Vagina (tissue), 2 donors: Measurements from ENCODE around the gene EYS.

ENCODE experiments used
- CTCF ChIP-seq, 3 experiments: fragments of 450-650 bp in 2 of 3; fragments of 200-600 bp in 1 of 3; sonication (generic) in 1 of 3; IDR thresholded peaks; one replicate each; pipeline ENCODE4 v1.5.1; 2017 to 2019; ENCODE audit warnings: antibody characterized with exemption in 3 of 3, mild to moderate bottlenecking in 2 of 3, moderate library complexity in 2 of 3
- POLR2A ChIP-seq, 2 donors: fragments of 450-650 bp; IDR thresholded peaks; one replicate each; pipeline ENCODE4 v1.6.1; 2017; ENCODE audit warnings: antibody characterized with exemption in 2 of 2, mild to moderate bottlenecking in 2 of 2, moderate library complexity in 2 of 2
- POLR2AphosphoS5 ChIP-seq, 2 donors: sonication (generic); formaldehyde crosslinking; IDR thresholded peaks; one replicate each; pipeline ENCODE4 v1.9.0; 2017; ENCODE audit warnings: antibody characterized with exemption in 2 of 2, mild to moderate bottlenecking in 2 of 2, low read depth in 1 of 2; ENCODE audit not compliant: insufficient read depth in 1 of 2

DNA sequence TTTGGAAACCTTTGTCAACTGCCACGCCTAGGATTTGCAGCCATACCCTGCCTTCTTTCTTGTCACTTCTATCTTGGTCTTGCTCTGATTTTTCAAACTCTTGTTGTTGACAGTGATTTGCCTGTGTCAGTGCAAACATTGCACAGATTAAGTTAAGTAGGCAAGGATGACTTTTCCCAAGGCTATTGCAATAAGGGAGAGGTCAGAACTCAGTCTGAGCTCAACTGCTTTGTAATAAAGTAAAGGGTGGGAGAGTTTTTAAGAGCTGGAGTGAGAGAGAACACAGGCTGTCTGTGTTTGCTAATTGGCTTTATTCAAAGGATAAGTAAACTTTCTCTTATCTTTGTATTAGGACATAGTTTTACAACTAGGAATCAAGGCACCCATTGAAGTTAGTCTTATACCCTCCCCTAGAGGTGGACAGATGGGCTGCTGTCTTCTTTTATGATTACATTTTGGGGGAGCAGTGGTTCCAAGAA, 1622.8 kb downstream of the EYS start:
- TF ChIP-seq POLR2A (IDR thresholded peaks at IDR 0.05) (no peak), CTCF (IDR thresholded peaks at IDR 0.05) (no peak), POLR2AphosphoS5 (IDR thresholded peaks at IDR 0.05; ENCODE audit: insufficient read depth in 1 of 2, low read depth in 1 of 2) (no peak)
